SK-N-SH (cell line): Measurements from ENCODE around the gene KNG1. TPM values are rescaled to one million over a fixed set of nuclear protein-coding genes. Genes with fewer than 3 reads are reported as not detected.
"Not testable (repeated sequence)": the region's sequence is repeated elsewhere in the genome, so short reads cannot be mapped to it uniquely, and the experiment has no call there.

Experiments used
- CTCF ChIA-PET: fragments of 300-600, 350-600 bp; formaldehyde crosslinking; extraction: SDS; loops from one replicate; lab custom pipeline; 2021; lab: Yijun Ruan, JAX
- POLR2A ChIA-PET: fragments of 350-600 bp; sonication (Branson Sonifier 250); formaldehyde crosslinking; extraction: SDS; loops from one replicate; lab custom pipeline; 2020; ENCODE audit warnings: antibody characterized with exemption, inconsistent platforms; lab: Yijun Ruan, JAX
- DNase-seq: peaks from one replicate; pipeline ENCODE4 v3.0.0; 2012
- H2AFZ ChIP-seq: fragments of 200-600 bp; sonication (generic); 2 replicates; pipeline ENCODE4 v1.8.1; 2016; ENCODE audit warnings: antibody characterized with exemption, mild to moderate bottlenecking, low read depth
- H3F3A ChIP-seq: fragments of 200-600 bp; sonication (generic); replicated peaks from 2 replicates; pipeline ENCODE3; 2016; ENCODE audit warnings: antibody characterized with exemption, mild to moderate bottlenecking; ENCODE audit not compliant: insufficient read depth
- H3K27ac ChIP-seq, 2 experiments: fragments of 200-500 bp in 1 of 2; fragments of 200-600 bp in 1 of 2; sonication (Bioruptor generic) in 1 of 2; sonication (generic), shearing (Covaris generic) in 1 of 2; 2 replicates each; pipeline versions ENCODE4 v1.5.1 to v1.6.1; 2014 to 2016; ENCODE audit warnings: low read depth in 2 of 2, inconsistent platforms in 1 of 2, low read length in 1 of 2, mild to moderate bottlenecking in 1 of 2, mixed read lengths in 1 of 2
- H3K27me3 ChIP-seq: fragments of 200-600 bp; sonication (generic), shearing (Covaris generic); 2 replicates; pipeline ENCODE4 v1.6.1; 2016; ENCODE audit warnings: mixed run types; ENCODE audit not compliant: insufficient read depth
- H3K36me3 ChIP-seq, 2 experiments: fragments of 200-500 bp in 1 of 2; fragments of 200-600 bp in 1 of 2; sonication (Bioruptor generic) in 1 of 2; sonication (generic) in 1 of 2; replicated peaks in 1 of 2; 2 replicates each; pipeline versions ENCODE3 to v1.5.1; 2014 to 2016; ENCODE audit warnings: low read length in 1 of 2, mild to moderate bottlenecking in 1 of 2; ENCODE audit not compliant: insufficient read depth in 2 of 2, control insufficient read depth in 1 of 2
- H3K4me1 ChIP-seq, 2 experiments: fragments of 200-500 bp in 1 of 2; fragments of 200-600 bp in 1 of 2; sonication (Bioruptor generic) in 1 of 2; sonication (generic), shearing (Covaris generic) in 1 of 2; 2 replicates each; pipeline versions ENCODE4 v1.5.1 to v1.6.1; 2014 to 2016; ENCODE audit warnings: low read depth in 1 of 2, low read length in 1 of 2, mixed run types in 1 of 2; ENCODE audit not compliant: insufficient read depth in 2 of 2, control insufficient read depth in 1 of 2
- H3K4me2 ChIP-seq: fragments of 200-600 bp; sonication (generic), shearing (Covaris generic); 2 replicates; pipeline ENCODE4 v1.6.1; 2017; ENCODE audit warnings: mixed run types
- H3K4me3 ChIP-seq, 2 experiments: fragments of 200-500 bp in 1 of 2; fragments of 200-600 bp in 1 of 2; sonication (Bioruptor generic) in 1 of 2; sonication (generic), shearing (Covaris generic) in 1 of 2; 2 replicates each; pipeline versions ENCODE4 v1.5.1 to v1.8.1; 2014 to 2016; ENCODE audit warnings: low read depth in 2 of 2, inconsistent platforms in 1 of 2, low read length in 1 of 2, mild to moderate bottlenecking in 1 of 2, mixed read lengths in 1 of 2, moderate library complexity in 1 of 2
- H3K79me2 ChIP-seq: fragments of 200-600 bp; sonication (generic); 2 replicates; pipeline ENCODE4 v1.8.1; 2017; ENCODE audit warnings: mild to moderate bottlenecking; ENCODE audit not compliant: insufficient read depth
- H3K9ac ChIP-seq: fragments of 200-600 bp; sonication (generic); 2 replicates; pipeline ENCODE4 v1.6.1; 2017; ENCODE audit warnings: mixed run types
- H3K9me2 ChIP-seq: fragments of 200-600 bp; sonication (generic); 2 replicates; pipeline ENCODE4 v1.6.1; 2017; ENCODE audit warnings: mixed run types
- H3K9me3 ChIP-seq: fragments of 200-600 bp; sonication (generic); 2 replicates; pipeline ENCODE4 v1.6.1; 2017; ENCODE audit warnings: mixed run types, mild to moderate bottlenecking, moderate library complexity
- H4K20me1 ChIP-seq: fragments of 200-600 bp; sonication (generic); 2 replicates; pipeline ENCODE4 v1.6.1; 2017; ENCODE audit warnings: mild to moderate bottlenecking, mixed run types; ENCODE audit not compliant: insufficient read depth
- CHD2 ChIP-seq: fragments of 150-350 bp; IDR thresholded peaks from 2 replicates; pipeline ENCODE4 v1.6.1; 2018; ENCODE audit warnings: low read length; ENCODE audit not compliant: partially characterized antibody
- CTCF ChIP-seq: fragments of 200-600 bp; sonication (generic); IDR thresholded peaks from 2 replicates; pipeline ENCODE4 v1.6.1; 2017; ENCODE audit warnings: antibody characterized with exemption, mild to moderate bottlenecking, moderate library complexity
- ELF1 ChIP-seq: IDR thresholded peaks from 2 replicates; pipeline ENCODE4 v1.4.0; 2012
- EP300 ChIP-seq, 2 experiments: IDR thresholded peaks; 2 replicates each; pipeline versions ENCODE4 v1.4.0 to v1.6.1; 2012; ENCODE audit warnings: borderline replicate concordance in 1 of 2, low read depth in 1 of 2, low read length in 1 of 2
- FOXM1 ChIP-seq: IDR thresholded peaks from 2 replicates; pipeline ENCODE4 v1.4.0; 2012; ENCODE audit warnings: low read depth, mild to moderate bottlenecking
- MAX ChIP-seq: IDR thresholded peaks from 2 replicates; pipeline ENCODE4 v1.4.0; 2012; ENCODE audit warnings: low read depth
- NFIC ChIP-seq: IDR thresholded peaks from 2 replicates; pipeline ENCODE4 v1.4.0; 2012; ENCODE audit warnings: borderline replicate concordance
- SIN3A ChIP-seq: IDR thresholded peaks from 2 replicates; pipeline ENCODE4 v1.6.1; 2012; ENCODE audit warnings: low read depth, mild to moderate bottlenecking, low read length, moderate library complexity, borderline replicate concordance
- YY1 ChIP-seq: IDR thresholded peaks from 2 replicates; pipeline ENCODE4 v1.4.0; 2012; ENCODE audit warnings: low read depth, mild to moderate bottlenecking
- WGBS: methylation state at CpG from one replicate; pipeline ENCODE4 v1.1.6; 2017; ENCODE audit warnings: low lambda C conversion rate; 5-methylcytosine and 5-hydroxymethylcytosine counted together
- polyA plus RNA-seq, 3 experiments: library from polyadenylated mRNA; depleted of rRNA; stranded (reverse); fragments of >200 nt; gene quantifications; 2 replicates each; pipeline ENCODE4 v1.2.3, GENCODE V29; 2012
- TF ChIP-seq, protein P1 (sequence below): IDR thresholded peaks from 2 replicates; pipeline ENCODE4 v1.4.0; 2012; ENCODE audit warnings: low read depth, borderline replicate concordance
- TF ChIP-seq, protein P2 (sequence below): fragments of 150-350 bp; IDR thresholded peaks from 2 replicates; pipeline ENCODE4 v1.6.1; 2016; ENCODE audit warnings: mild to moderate bottlenecking, low read depth, low read length

Gene KNG1
- polyA plus RNA-seq, 1 of the 3 experiments (the other 2 are of a cell fraction): not detected

DNA sequence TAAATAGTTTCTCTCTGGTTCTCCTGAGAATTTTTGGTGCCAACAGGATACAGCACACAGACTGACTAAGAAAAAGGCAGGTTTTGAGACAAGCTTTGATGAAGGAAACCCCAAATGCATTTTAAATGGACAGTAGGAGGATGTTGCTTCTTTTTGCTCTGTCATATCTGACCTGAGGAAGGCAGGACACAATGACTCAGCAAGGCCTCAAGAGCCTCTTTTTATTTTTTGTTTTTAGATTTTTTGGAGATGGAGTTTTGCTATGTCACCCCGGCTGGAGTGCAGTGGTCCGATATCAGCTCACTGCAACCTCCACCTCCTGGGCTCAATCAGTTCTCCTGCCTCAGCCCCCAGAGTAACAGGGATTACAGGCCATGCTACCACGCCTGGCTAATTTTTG, 16.9 kb upstream of the KNG1 start:
- H3F3A ChIP-seq: no peaks in the 10 kb centered on the region
- H4K20me1 ChIP-seq: no peaks in the 10 kb centered on the region
- no peak overlapping the region for H3K4me2 ChIP-seq
- 82% methylated on average over 2 of the region's 3 CpGs for WGBS
- no peak overlapping the region for H3K4me3 ChIP-seq
- DNase-seq: no peak
- no peaks in the 10 kb centered on the region for H3K9me2 ChIP-seq
- no peaks in the 10 kb centered on the region for H3K4me1 ChIP-seq
- no peaks in the 10 kb centered on the region for H3K36me3 ChIP-seq
- H3K27ac ChIP-seq: no peak overlapping the region
- H3K79me2 ChIP-seq: no peaks in the 10 kb centered on the region
- ChIA-PET POLR2A (no interaction called here), CTCF (no interaction called here)
- no peaks in the 10 kb centered on the region for H3K9me3 ChIP-seq
- H3K9ac ChIP-seq: no peak overlapping the region
- H2AFZ ChIP-seq: no peak overlapping the region
- no peaks in the 10 kb centered on the region; the same call in 1 of the 2 replicates for H3K27me3 ChIP-seq
- TF ChIP-seq, protein P1, sequence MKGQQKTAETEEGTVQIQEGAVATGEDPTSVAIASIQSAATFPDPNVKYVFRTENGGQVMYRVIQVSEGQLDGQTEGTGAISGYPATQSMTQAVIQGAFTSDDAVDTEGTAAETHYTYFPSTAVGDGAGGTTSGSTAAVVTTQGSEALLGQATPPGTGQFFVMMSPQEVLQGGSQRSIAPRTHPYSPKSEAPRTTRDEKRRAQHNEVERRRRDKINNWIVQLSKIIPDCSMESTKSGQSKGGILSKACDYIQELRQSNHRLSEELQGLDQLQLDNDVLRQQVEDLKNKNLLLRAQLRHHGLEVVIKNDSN: no peak
- TF ChIP-seq FOXM1 (no peak), MAX (no peak), CTCF (no peak), NFIC (no peak), SIN3A (no peak), CHD2 (no peak), YY1 (no peak), ELF1 (no peak), EP300 (IDR thresholded peaks at IDR 0.05; ENCODE audit: borderline replicate concordance in 1 of 2, low read depth in 1 of 2, low read length in 1 of 2) (no peak)
- TF ChIP-seq, protein P2, sequence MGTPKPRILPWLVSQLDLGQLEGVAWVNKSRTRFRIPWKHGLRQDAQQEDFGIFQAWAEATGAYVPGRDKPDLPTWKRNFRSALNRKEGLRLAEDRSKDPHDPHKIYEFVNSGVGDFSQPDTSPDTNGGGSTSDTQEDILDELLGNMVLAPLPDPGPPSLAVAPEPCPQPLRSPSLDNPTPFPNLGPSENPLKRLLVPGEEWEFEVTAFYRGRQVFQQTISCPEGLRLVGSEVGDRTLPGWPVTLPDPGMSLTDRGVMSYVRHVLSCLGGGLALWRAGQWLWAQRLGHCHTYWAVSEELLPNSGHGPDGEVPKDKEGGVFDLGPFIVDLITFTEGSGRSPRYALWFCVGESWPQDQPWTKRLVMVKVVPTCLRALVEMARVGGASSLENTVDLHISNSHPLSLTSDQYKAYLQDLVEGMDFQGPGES: no peak

DNA sequence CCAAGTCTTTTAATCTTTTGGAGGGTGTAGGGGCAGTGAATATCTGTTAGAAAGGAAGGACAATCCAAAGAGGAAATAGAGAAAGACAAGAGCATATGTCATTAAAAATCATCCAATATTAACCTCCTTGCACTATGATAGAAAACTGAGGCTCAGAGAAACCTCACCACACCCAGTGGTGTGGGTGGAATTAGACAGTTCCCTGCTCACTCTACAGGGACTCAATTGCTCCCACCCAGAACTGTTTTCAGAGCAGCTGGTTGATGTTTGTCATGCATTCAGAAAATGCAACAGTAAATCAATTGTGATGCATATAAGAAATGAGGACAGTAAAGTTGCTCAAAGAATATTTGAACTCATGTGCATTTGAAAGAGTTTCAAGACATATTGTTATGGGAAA, 14.7 kb upstream of the KNG1 start:
- POLR2A ChIA-PET, H3F3A ChIP-seq, H2AFZ ChIP-seq, H3K9ac ChIP-seq, H3K4me1 ChIP-seq, H3K9me2 ChIP-seq, H3K9me3 ChIP-seq, CTCF ChIA-PET, DNase-seq, H3K36me3 ChIP-seq, H3K79me2 ChIP-seq, H3K4me3 ChIP-seq, H3K4me2 ChIP-seq, H4K20me1 ChIP-seq, H3K27me3 ChIP-seq, H3K27ac ChIP-seq: not testable (repeated sequence)
